Measurements from ENCODE around the gene CSMD2. TPM values are rescaled to one million over a fixed set of nuclear protein-coding genes. Genes with fewer than 3 reads are reported as not detected.

The CSMD2 gene
- total and polyA plus RNA-seq, 12 donors: 0.35 to 5.1 (median 1.5) TPM

DNA sequence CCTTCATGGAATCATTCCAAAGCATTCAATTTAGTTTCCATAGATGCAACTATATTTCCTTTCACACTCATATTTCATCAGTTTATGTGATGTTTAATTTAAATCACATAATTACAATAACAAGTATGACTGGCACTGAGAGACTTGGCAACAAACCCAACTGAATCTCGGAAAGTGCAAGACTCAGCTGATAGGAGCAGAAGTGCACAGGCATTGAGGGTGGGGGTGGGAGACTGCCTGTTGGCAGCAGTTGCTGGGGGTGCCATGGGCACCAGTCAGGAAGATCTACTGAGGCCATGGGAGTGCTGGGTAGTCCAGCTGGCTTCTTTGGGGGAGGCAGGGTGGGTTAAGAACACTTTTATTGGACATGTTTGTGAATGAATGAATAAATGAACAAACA is 311.6 kb downstream of the CSMD2 start:
- 57 to 80% (median 61%) methylated on average over 1 of the region's 1 CpG for WGBS, 4 donors

GRCh38 chr1:33852711-33853110 is 312.3 kb downstream of the CSMD2 start:
- Histone ChIP-seq H3K4me1 (replicated peaks in 1 of 2) (no peaks in the 10 kb centered on the region), H3K9me3 (replicated peaks in 1 of 3) (no peaks in the 10 kb centered on the region), H3K27me3 (no peaks in the 10 kb centered on the region), H3K27ac (no peak overlapping the region), H3K36me3 (replicated peaks in 1 of 2) (no peaks in the 10 kb centered on the region), H3K4me3 (no peak overlapping the region)
- intact Hi-C loops (cut with DNase I): no loop called here
- DNase-seq: no peak
- no peak for TF ChIP-seq POLR2A (IDR thresholded peaks at IDR 0.05)
- TF ChIP-seq, protein P1, sequence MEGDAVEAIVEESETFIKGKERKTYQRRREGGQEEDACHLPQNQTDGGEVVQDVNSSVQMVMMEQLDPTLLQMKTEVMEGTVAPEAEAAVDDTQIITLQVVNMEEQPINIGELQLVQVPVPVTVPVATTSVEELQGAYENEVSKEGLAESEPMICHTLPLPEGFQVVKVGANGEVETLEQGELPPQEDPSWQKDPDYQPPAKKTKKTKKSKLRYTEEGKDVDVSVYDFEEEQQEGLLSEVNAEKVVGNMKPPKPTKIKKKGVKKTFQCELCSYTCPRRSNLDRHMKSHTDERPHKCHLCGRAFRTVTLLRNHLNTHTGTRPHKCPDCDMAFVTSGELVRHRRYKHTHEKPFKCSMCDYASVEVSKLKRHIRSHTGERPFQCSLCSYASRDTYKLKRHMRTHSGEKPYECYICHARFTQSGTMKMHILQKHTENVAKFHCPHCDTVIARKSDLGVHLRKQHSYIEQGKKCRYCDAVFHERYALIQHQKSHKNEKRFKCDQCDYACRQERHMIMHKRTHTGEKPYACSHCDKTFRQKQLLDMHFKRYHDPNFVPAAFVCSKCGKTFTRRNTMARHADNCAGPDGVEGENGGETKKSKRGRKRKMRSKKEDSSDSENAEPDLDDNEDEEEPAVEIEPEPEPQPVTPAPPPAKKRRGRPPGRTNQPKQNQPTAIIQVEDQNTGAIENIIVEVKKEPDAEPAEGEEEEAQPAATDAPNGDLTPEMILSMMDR (IDR thresholded peaks at IDR 0.05): no peak

More for the DNA sequence above, 311.6 kb downstream of the CSMD2 start:
- TF ChIP-seq, protein P1 (IDR thresholded peaks at IDR 0.05): no peak
- no peak for TF ChIP-seq POLR2A (IDR thresholded peaks at IDR 0.05)
- H3K4me1 ChIP-seq (replicated peaks in 1 of 2): no peaks in the 10 kb centered on the region
- DNase-seq: no peak
- intact Hi-C loops (cut with DNase I): no loop called here
- no peak overlapping the region for H3K4me3 ChIP-seq
- no peaks in the 10 kb centered on the region for H3K27me3 ChIP-seq
- no peaks in the 10 kb centered on the region for H3K9me3 ChIP-seq (replicated peaks in 1 of 3)
- no peaks in the 10 kb centered on the region for H3K36me3 ChIP-seq (replicated peaks in 1 of 2)
- H3K27ac ChIP-seq: no peak overlapping the region

GRCh38 chr1:33850481-33850880 is 314.5 kb downstream of the CSMD2 start:
- Histone ChIP-seq H3K27me3 (no peaks in the 10 kb centered on the region), H3K4me3 (no peak overlapping the region), H3K4me1 (replicated peaks in 1 of 2) (no peaks in the 10 kb centered on the region), H3K27ac (no peak overlapping the region), H3K9me3 (replicated peaks in 1 of 3) (no peaks in the 10 kb centered on the region), H3K36me3 (replicated peaks in 1 of 2) (no peaks in the 10 kb centered on the region)
- no peak for TF ChIP-seq POLR2A (IDR thresholded peaks at IDR 0.05)
- TF ChIP-seq, protein P1 (IDR thresholded peaks at IDR 0.05): no peak
- WGBS, 4 donors: 83 to 92% (median 90%) methylated on average over 1 of the region's 1 CpG
- intact Hi-C loops (cut with DNase I): no loop called here
- no peak for DNase-seq

- 80 to 100% (median 91%) methylated on average over 1 of the region's 1 CpG for WGBS, 4 donors
- Histone ChIP-seq H3K27ac (no peak overlapping the region), H3K4me1 (replicated peaks in 1 of 2) (no peaks in the 10 kb centered on the region), H3K4me3 (no peak overlapping the region), H3K36me3 (replicated peaks in 1 of 2) (no peaks in the 10 kb centered on the region), H3K27me3 (no peaks in the 10 kb centered on the region), H3K9me3 (replicated peaks in 1 of 3) (no peaks in the 10 kb centered on the region)
- DNase-seq: no peak
- intact Hi-C loops (cut with DNase I): no loop called here
- TF ChIP-seq POLR2A (IDR thresholded peaks at IDR 0.05): no peak
- TF ChIP-seq, protein P1 (IDR thresholded peaks at IDR 0.05): no peak
Measured at GRCh38 chr1:33849211-33849610, 315.8 kb downstream of the CSMD2 start.
